ENCODE measurements around the gene PIK3CD.

The PIK3CD gene

DNA sequence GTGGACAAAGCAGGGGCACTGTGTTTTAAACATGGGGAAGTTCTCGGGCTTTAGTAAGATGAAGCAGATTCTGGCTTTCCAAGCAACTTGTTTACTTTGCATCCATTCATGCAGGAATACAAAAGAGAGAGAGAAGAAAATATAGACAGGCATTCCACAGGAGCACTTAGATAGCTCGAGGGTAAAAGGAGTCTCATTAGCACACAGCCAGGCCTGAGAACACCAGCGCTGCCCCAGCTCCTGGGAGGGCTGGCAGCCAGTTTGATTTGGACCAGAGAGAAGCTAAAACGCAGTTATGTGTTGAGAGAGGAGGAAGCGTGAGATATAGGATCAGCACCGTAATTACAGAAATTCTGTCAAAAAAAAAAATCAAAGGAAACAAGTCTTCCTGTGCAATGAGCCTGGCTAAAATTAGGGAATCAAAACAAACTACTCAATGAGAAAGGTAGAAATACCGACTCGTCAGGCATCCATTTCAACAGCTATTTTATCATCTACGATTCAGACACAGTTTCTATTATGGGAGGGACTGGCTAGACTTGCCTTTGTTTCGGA lies 104.0 kb downstream of the PIK3CD start:
- no peak overlapping the region for H3K27ac ChIP-seq (ENCODE audit: low read depth, low read length, poor library complexity, severe bottlenecking)
- H4K20me1 ChIP-seq (ENCODE audit: insufficient read depth, low read length), result 0 out of 2 replicates have a peak, but pooled peaks cover 4% of the 10 kb centered on the region
- H3K9me2 ChIP-seq (ENCODE audit: low read depth, low read length), result no peaks in the 10 kb centered on the region
- no peak overlapping the region for H3K4me3 ChIP-seq (ENCODE audit: low read depth, low read length, poor library complexity, severe bottlenecking)
- no peak overlapping the region for H2AFZ ChIP-seq (ENCODE audit: low read length)
- H3K36me3 ChIP-seq (ENCODE audit: insufficient read depth, low read length), result peaks cover 80% of the 10 kb centered on the region
- no peaks in the 10 kb centered on the region for H3K27me3 ChIP-seq (ENCODE audit: insufficient read depth, low read length)
- H3K4me2 ChIP-seq (ENCODE audit: low read length), result no peak overlapping the region
- TF ChIP-seq EZH2 (IDR thresholded peaks at IDR 0.05; ENCODE audit: borderline replicate concordance, low read length), result no peak
- TF ChIP-seq, protein P1, sequence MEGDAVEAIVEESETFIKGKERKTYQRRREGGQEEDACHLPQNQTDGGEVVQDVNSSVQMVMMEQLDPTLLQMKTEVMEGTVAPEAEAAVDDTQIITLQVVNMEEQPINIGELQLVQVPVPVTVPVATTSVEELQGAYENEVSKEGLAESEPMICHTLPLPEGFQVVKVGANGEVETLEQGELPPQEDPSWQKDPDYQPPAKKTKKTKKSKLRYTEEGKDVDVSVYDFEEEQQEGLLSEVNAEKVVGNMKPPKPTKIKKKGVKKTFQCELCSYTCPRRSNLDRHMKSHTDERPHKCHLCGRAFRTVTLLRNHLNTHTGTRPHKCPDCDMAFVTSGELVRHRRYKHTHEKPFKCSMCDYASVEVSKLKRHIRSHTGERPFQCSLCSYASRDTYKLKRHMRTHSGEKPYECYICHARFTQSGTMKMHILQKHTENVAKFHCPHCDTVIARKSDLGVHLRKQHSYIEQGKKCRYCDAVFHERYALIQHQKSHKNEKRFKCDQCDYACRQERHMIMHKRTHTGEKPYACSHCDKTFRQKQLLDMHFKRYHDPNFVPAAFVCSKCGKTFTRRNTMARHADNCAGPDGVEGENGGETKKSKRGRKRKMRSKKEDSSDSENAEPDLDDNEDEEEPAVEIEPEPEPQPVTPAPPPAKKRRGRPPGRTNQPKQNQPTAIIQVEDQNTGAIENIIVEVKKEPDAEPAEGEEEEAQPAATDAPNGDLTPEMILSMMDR (IDR thresholded peaks at IDR 0.05; ENCODE audit: low read length), result no peak
- peaks cover 38% of the 10 kb centered on the region for H3K79me2 ChIP-seq (ENCODE audit: insufficient read depth, low read length)
- H3K4me1 ChIP-seq (ENCODE audit: insufficient read depth, low read length, severe bottlenecking), result peaks cover 20% of the 10 kb centered on the region
- no peak overlapping the region for H3K9ac ChIP-seq (ENCODE audit: low read length)
- no peaks in the 10 kb centered on the region for H3K9me3 ChIP-seq (ENCODE audit: low read length)
- H3F3A ChIP-seq (ENCODE audit: insufficient read depth, low read length), result no peaks in the 10 kb centered on the region

DNA sequence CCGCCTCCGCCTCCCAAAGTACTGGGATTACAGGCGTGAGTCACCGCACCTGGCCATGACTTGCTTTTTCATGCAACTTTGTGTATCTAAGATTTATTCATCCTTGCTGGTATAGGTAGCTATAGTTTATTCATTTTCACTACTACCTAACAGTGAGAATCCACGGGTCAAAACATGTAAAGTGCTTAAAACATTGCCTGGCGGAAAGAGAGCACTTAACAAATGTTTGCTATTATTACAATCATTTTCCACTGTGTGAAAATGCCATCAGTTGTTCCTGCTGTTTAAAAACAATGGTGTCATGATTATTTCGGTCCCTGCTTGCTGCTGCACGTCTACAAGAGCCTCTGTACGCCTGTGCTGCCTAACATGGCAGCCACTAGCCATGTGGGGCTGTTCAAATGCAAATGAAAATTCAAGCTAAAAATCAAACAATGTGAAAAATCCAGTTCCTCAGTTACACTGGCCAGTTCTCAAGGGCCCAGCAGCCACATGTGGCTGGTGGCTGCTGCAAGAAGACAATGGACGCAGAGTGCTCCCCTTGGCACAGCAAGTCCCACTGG lies 107.1 kb downstream of the PIK3CD start:
- Histone ChIP-seq H3K4me2 (ENCODE audit: low read length) (peak overlapping the region; percentile 27; the same call in 1 of the 2 replicates), H3K9me3 (ENCODE audit: low read length) (no peaks in the 10 kb centered on the region), H3F3A (ENCODE audit: insufficient read depth, low read length) (no peaks in the 10 kb centered on the region), H3K9ac (ENCODE audit: low read length) (no peak overlapping the region), H2AFZ (ENCODE audit: low read length) (no peak overlapping the region), H3K4me3 (ENCODE audit: low read depth, low read length, poor library complexity, severe bottlenecking) (no peak overlapping the region), H3K79me2 (ENCODE audit: insufficient read depth, low read length) (peaks cover 60% of the 10 kb centered on the region), H3K27ac (ENCODE audit: low read depth, low read length, poor library complexity, severe bottlenecking) (peak overlapping the region; percentile 68), H3K36me3 (ENCODE audit: insufficient read depth, low read length) (peaks cover 78% of the 10 kb centered on the region), H3K27me3 (ENCODE audit: insufficient read depth, low read length) (no peaks in the 10 kb centered on the region), H4K20me1 (ENCODE audit: insufficient read depth, low read length) (0 out of 2 replicates have a peak, but pooled peaks cover 4% of the 10 kb centered on the region), H3K9me2 (ENCODE audit: low read depth, low read length) (no peaks in the 10 kb centered on the region), H3K4me1 (ENCODE audit: insufficient read depth, low read length, severe bottlenecking) (peaks cover 51% of the 10 kb centered on the region)
- TF ChIP-seq, protein P1 (IDR thresholded peaks at IDR 0.05; ENCODE audit: low read length), result no peak
- TF ChIP-seq EZH2 (IDR thresholded peaks at IDR 0.05; ENCODE audit: borderline replicate concordance, low read length), result no peak

- peak overlapping the region; percentile 17 for H3K4me3 ChIP-seq (ENCODE audit: low read depth, low read length, poor library complexity, severe bottlenecking)
- peak overlapping the region; percentile 3; the same call in 1 of the 2 replicates for H3K9ac ChIP-seq (ENCODE audit: low read length)
- H3F3A ChIP-seq (ENCODE audit: insufficient read depth, low read length), result no peaks in the 10 kb centered on the region
- peak overlapping the region; percentile 68 for H3K27ac ChIP-seq (ENCODE audit: low read depth, low read length, poor library complexity, severe bottlenecking)
- no peak overlapping the region for H2AFZ ChIP-seq (ENCODE audit: low read length)
- no peak for TF ChIP-seq EZH2 (IDR thresholded peaks at IDR 0.05; ENCODE audit: borderline replicate concordance, low read length)
- TF ChIP-seq, protein P1 (IDR thresholded peaks at IDR 0.05; ENCODE audit: low read length), result no peak
- H3K9me3 ChIP-seq (ENCODE audit: low read length), result no peaks in the 10 kb centered on the region
- peaks cover 64% of the 10 kb centered on the region for H3K4me1 ChIP-seq (ENCODE audit: insufficient read depth, low read length, severe bottlenecking)
- H3K4me2 ChIP-seq (ENCODE audit: low read length), result peak overlapping the region; percentile 43
- no peaks in the 10 kb centered on the region for H3K9me2 ChIP-seq (ENCODE audit: low read depth, low read length)
- 0 out of 2 replicates have a peak, but pooled peaks cover 4% of the 10 kb centered on the region for H4K20me1 ChIP-seq (ENCODE audit: insufficient read depth, low read length)
- H3K79me2 ChIP-seq (ENCODE audit: insufficient read depth, low read length), result peaks cover 73% of the 10 kb centered on the region
- H3K36me3 ChIP-seq (ENCODE audit: insufficient read depth, low read length), result peaks cover 76% of the 10 kb centered on the region
- no peaks in the 10 kb centered on the region for H3K27me3 ChIP-seq (ENCODE audit: insufficient read depth, low read length)
Observed at GRCh38 chr1:9759939-9760338, 108.4 kb downstream of the PIK3CD start.

Measured in OCI-LY1 (cell line).